ENCODE measurements around the gene MYO6. TPM values are rescaled to one million over a fixed set of nuclear protein-coding genes. Genes with fewer than 3 reads are reported as not detected.

Gene MYO6
- total RNA-seq, 1 experiment from 2014 or later = 5.3 TPM

GRCh38 chr6:75752365-75752764 lies 3.3 kb downstream of the MYO6 start:
- no peak for DNase-seq

GRCh38 chr6:75755704-75756103 lies 6.7 kb downstream of the MYO6 start:
- Histone ChIP-seq H3K27me3 (ENCODE audit: control insufficient read depth, insufficient read depth, low read length) (no peaks in the 10 kb centered on the region), H3K4me3 (ENCODE audit: insufficient read depth, low read depth, low read length) (no peak overlapping the region), H3K36me3 (replicated peaks; ENCODE audit: control insufficient read depth, insufficient read depth, low read length) (no peaks in the 10 kb centered on the region)
- DNase-seq = no peak

More at GRCh38 chr6:75752365-75752764, 3.3 kb downstream of the MYO6 start:
- Histone ChIP-seq H3K36me3 (replicated peaks; ENCODE audit: control insufficient read depth, insufficient read depth, low read length) (no peaks in the 10 kb centered on the region), H3K4me3 (ENCODE audit: insufficient read depth, low read depth, low read length) (no peak overlapping the region), H3K27me3 (ENCODE audit: control insufficient read depth, insufficient read depth, low read length) (peaks cover 5% of the 10 kb centered on the region; the same call in 1 of the 2 replicates)

- H3K36me3 ChIP-seq (replicated peaks; ENCODE audit: control insufficient read depth, insufficient read depth, low read length) = no peaks in the 10 kb centered on the region
- no peak overlapping the region for H3K4me3 ChIP-seq (ENCODE audit: insufficient read depth, low read depth, low read length)
- no peak for DNase-seq
- no peaks in the 10 kb centered on the region for H3K27me3 ChIP-seq (ENCODE audit: control insufficient read depth, insufficient read depth, low read length)
Measured at GRCh38 chr6:75757295-75757694, 8.3 kb downstream of the MYO6 start.

GRCh38 chr6:75758061-75758460 lies 9.0 kb downstream of the MYO6 start:
- Histone ChIP-seq H3K4me3 (ENCODE audit: insufficient read depth, low read depth, low read length) (no peak overlapping the region), H3K27me3 (ENCODE audit: control insufficient read depth, insufficient read depth, low read length) (no peaks in the 10 kb centered on the region), H3K36me3 (replicated peaks; ENCODE audit: control insufficient read depth, insufficient read depth, low read length) (no peaks in the 10 kb centered on the region)
- DNase-seq = no peak

- Histone ChIP-seq H3K36me3 (replicated peaks; ENCODE audit: control insufficient read depth, insufficient read depth, low read length) (no peaks in the 10 kb centered on the region), H3K27me3 (ENCODE audit: control insufficient read depth, insufficient read depth, low read length) (no peaks in the 10 kb centered on the region), H3K4me3 (ENCODE audit: insufficient read depth, low read depth, low read length) (no peak overlapping the region)
- DNase-seq = peak; percentile 27
Measured at GRCh38 chr6:75759207-75759606, 10.2 kb downstream of the MYO6 start.

GRCh38 chr6:75760320-75760719 lies 11.3 kb downstream of the MYO6 start:
- no peak overlapping the region for H3K4me3 ChIP-seq (ENCODE audit: insufficient read depth, low read depth, low read length)
- H3K27me3 ChIP-seq (ENCODE audit: control insufficient read depth, insufficient read depth, low read length) = no peaks in the 10 kb centered on the region
- DNase-seq = no peak
- H3K36me3 ChIP-seq (replicated peaks; ENCODE audit: control insufficient read depth, insufficient read depth, low read length) = no peaks in the 10 kb centered on the region

GRCh38 chr6:75761489-75761888 lies 12.4 kb downstream of the MYO6 start:
- no peaks in the 10 kb centered on the region for H3K27me3 ChIP-seq (ENCODE audit: control insufficient read depth, insufficient read depth, low read length)
- H3K4me3 ChIP-seq (ENCODE audit: insufficient read depth, low read depth, low read length) = no peak overlapping the region
- no peaks in the 10 kb centered on the region for H3K36me3 ChIP-seq (replicated peaks; ENCODE audit: control insufficient read depth, insufficient read depth, low read length)
- DNase-seq = no peak

- H3K27me3 ChIP-seq (ENCODE audit: control insufficient read depth, insufficient read depth, low read length) = no peaks in the 10 kb centered on the region
Measured at GRCh38 chr6:75762063-75762462, 13.0 kb downstream of the MYO6 start.

GRCh38 chr6:75766387-75766786 lies 17.3 kb downstream of the MYO6 start:
- Histone ChIP-seq H3K36me3 (replicated peaks; ENCODE audit: control insufficient read depth, insufficient read depth, low read length) (no peaks in the 10 kb centered on the region), H3K4me3 (ENCODE audit: insufficient read depth, low read depth, low read length) (no peak overlapping the region), H3K27me3 (ENCODE audit: control insufficient read depth, insufficient read depth, low read length) (no peaks in the 10 kb centered on the region)
- no peak for DNase-seq

More at GRCh38 chr6:75762063-75762462, 13.0 kb downstream of the MYO6 start:
- no peak for DNase-seq
- Histone ChIP-seq H3K36me3 (replicated peaks; ENCODE audit: control insufficient read depth, insufficient read depth, low read length) (no peaks in the 10 kb centered on the region), H3K4me3 (ENCODE audit: insufficient read depth, low read depth, low read length) (no peak overlapping the region)

GRCh38 chr6:75770844-75771243 lies 21.8 kb downstream of the MYO6 start:
- Histone ChIP-seq H3K4me3 (ENCODE audit: insufficient read depth, low read depth, low read length) (no peak overlapping the region), H3K27me3 (ENCODE audit: control insufficient read depth, insufficient read depth, low read length) (no peaks in the 10 kb centered on the region), H3K36me3 (replicated peaks; ENCODE audit: control insufficient read depth, insufficient read depth, low read length) (no peaks in the 10 kb centered on the region)
- no peak for DNase-seq

- H3K27me3 ChIP-seq (ENCODE audit: control insufficient read depth, insufficient read depth, low read length) = no peaks in the 10 kb centered on the region
- DNase-seq = no peak
- H3K36me3 ChIP-seq (replicated peaks; ENCODE audit: control insufficient read depth, insufficient read depth, low read length) = no peaks in the 10 kb centered on the region
- no peak overlapping the region for H3K4me3 ChIP-seq (ENCODE audit: insufficient read depth, low read depth, low read length)
Measured at GRCh38 chr6:75775219-75775618, 26.2 kb downstream of the MYO6 start.

- Histone ChIP-seq H3K4me3 (ENCODE audit: insufficient read depth, low read depth, low read length) (no peak overlapping the region), H3K27me3 (ENCODE audit: control insufficient read depth, insufficient read depth, low read length) (no peaks in the 10 kb centered on the region), H3K36me3 (replicated peaks; ENCODE audit: control insufficient read depth, insufficient read depth, low read length) (no peaks in the 10 kb centered on the region)
- DNase-seq = no peak
Measured at GRCh38 chr6:75776461-75776860, 27.4 kb downstream of the MYO6 start.

- no peaks in the 10 kb centered on the region for H3K36me3 ChIP-seq (replicated peaks; ENCODE audit: control insufficient read depth, insufficient read depth, low read length)
- H3K4me3 ChIP-seq (ENCODE audit: insufficient read depth, low read depth, low read length) = no peak overlapping the region
- DNase-seq = no peak
- H3K27me3 ChIP-seq (ENCODE audit: control insufficient read depth, insufficient read depth, low read length) = no peaks in the 10 kb centered on the region
Measured at GRCh38 chr6:75778757-75779156, 29.7 kb downstream of the MYO6 start.

- no peak for DNase-seq
- no peaks in the 10 kb centered on the region for H3K27me3 ChIP-seq (ENCODE audit: control insufficient read depth, insufficient read depth, low read length)
- H3K36me3 ChIP-seq (replicated peaks; ENCODE audit: control insufficient read depth, insufficient read depth, low read length) = no peaks in the 10 kb centered on the region
- no peak overlapping the region for H3K4me3 ChIP-seq (ENCODE audit: insufficient read depth, low read depth, low read length)
Measured at GRCh38 chr6:75786152-75786551, 37.1 kb downstream of the MYO6 start.

- no peak for DNase-seq
- no peaks in the 10 kb centered on the region for H3K36me3 ChIP-seq (replicated peaks; ENCODE audit: control insufficient read depth, insufficient read depth, low read length)
- no peak overlapping the region for H3K4me3 ChIP-seq (ENCODE audit: insufficient read depth, low read depth, low read length)
- H3K27me3 ChIP-seq (ENCODE audit: control insufficient read depth, insufficient read depth, low read length) = no peaks in the 10 kb centered on the region
Measured at GRCh38 chr6:75788894-75789293, 39.9 kb downstream of the MYO6 start.

- H3K4me3 ChIP-seq (ENCODE audit: insufficient read depth, low read depth, low read length) = no peak overlapping the region
- no peak for DNase-seq
- H3K36me3 ChIP-seq (replicated peaks; ENCODE audit: control insufficient read depth, insufficient read depth, low read length) = no peaks in the 10 kb centered on the region
- H3K27me3 ChIP-seq (ENCODE audit: control insufficient read depth, insufficient read depth, low read length) = no peaks in the 10 kb centered on the region
Measured at GRCh38 chr6:75791881-75792280, 42.8 kb downstream of the MYO6 start.
